GM19455 (cell line): ENCODE results near the gene DRD2.
"Not testable (repeated sequence)": the region's sequence is repeated elsewhere in the genome, so short reads cannot be mapped to it uniquely, and the experiment has no call there.

Experiments
- ATAC-seq: cut with Tn5 transposase; IDR thresholded peaks from one replicate; pipeline ENCODE4 v1.9.1; 2021; ENCODE audit not compliant: unreplicated experiment

The DRD2 gene

GRCh38 chr11:113475160-113475761 lies at the start of gene DRD2:
Gene DRD2, minus strand, starts transcription at chr11:113475398. Its CDS starts 50,747 bp downstream, at chr11:113424651.
- no peak for ATAC-seq

- ATAC-seq = not testable (repeated sequence)
These were observed 48.7 kb upstream of the DRD2 start for GRCh38 chr11:113523906-113524305.

GRCh38 chr11:113521737-113522517 lies 46.7 kb upstream of the DRD2 start:
- no peak for ATAC-seq

- ATAC-seq = no peak
These were observed 44.9 kb upstream of the DRD2 start for GRCh38 chr11:113519989-113520613.

- ATAC-seq = no peak
These were observed 43.7 kb upstream of the DRD2 start for GRCh38 chr11:113518716-113519495.

- no peak for ATAC-seq
These were observed 42.2 kb upstream of the DRD2 start for GRCh38 chr11:113517361-113517760.

- no peak for ATAC-seq
These were observed 39.7 kb upstream of the DRD2 start for GRCh38 chr11:113514856-113515255.

GRCh38 chr11:113507341-113507740 lies 32.1 kb upstream of the DRD2 start:
- no peak for ATAC-seq

GRCh38 chr11:113506893-113507292 lies 31.7 kb upstream of the DRD2 start:
- ATAC-seq = no peak

- no peak for ATAC-seq
These were observed 31.3 kb upstream of the DRD2 start for GRCh38 chr11:113506461-113506860.

GRCh38 chr11:113505541-113506375 lies 30.6 kb upstream of the DRD2 start:
- no peak for ATAC-seq

GRCh38 chr11:113505046-113505445 lies 29.8 kb upstream of the DRD2 start:
- ATAC-seq = no peak

- ATAC-seq = no peak
These were observed 29.4 kb upstream of the DRD2 start for GRCh38 chr11:113504586-113504985.

GRCh38 chr11:113504071-113504470 lies 28.9 kb upstream of the DRD2 start:
- ATAC-seq = no peak

- ATAC-seq = no peak
These were observed 22.1 kb upstream of the DRD2 start for GRCh38 chr11:113497066-113497910.

- no peak for ATAC-seq
These were observed 20.9 kb upstream of the DRD2 start for GRCh38 chr11:113496026-113496651.

GRCh38 chr11:113494021-113494420 lies 18.8 kb upstream of the DRD2 start:
- no peak for ATAC-seq

GRCh38 chr11:113493206-113493605 lies 18.0 kb upstream of the DRD2 start:
- ATAC-seq = no peak

GRCh38 chr11:113488931-113489351 lies 13.7 kb upstream of the DRD2 start:
- ATAC-seq = no peak
